Liver (tissue), 9 donors: ENCODE results near the gene RNF141. TPM values are rescaled to one million over a fixed set of nuclear protein-coding genes. Genes with fewer than 3 reads are reported as not detected.

Experiments
- DNase-seq: peaks from one replicate; pipeline ENCODE4 v3.0.0-alpha.2; 2017; ENCODE audit warnings: low spot score
- H3K27ac ChIP-seq, 2 donors: one replicate each; pipeline ENCODE4 v1.7.0; 2013; ENCODE audit warnings: inconsistent platforms in 2 of 2, low read length in 2 of 2, control low read depth in 1 of 2, low read depth in 1 of 2, mild to moderate bottlenecking in 1 of 2
- H3K27me3 ChIP-seq, 4 donors: one replicate each; pipeline versions ENCODE4 v1.6.1 to v1.7.0; 2013; ENCODE audit warnings: low read length in 3 of 4, inconsistent platforms in 1 of 4, mild to moderate bottlenecking in 1 of 4, moderate library complexity in 1 of 4; ENCODE audit not compliant: control insufficient read depth in 4 of 4, insufficient read depth in 4 of 4
- H3K36me3 ChIP-seq, 4 donors: one replicate each; pipeline versions ENCODE4 v1.6.1 to v1.7.0; 2013; ENCODE audit warnings: low read length in 3 of 4, mild to moderate bottlenecking in 3 of 4, low read depth in 1 of 4, moderate library complexity in 1 of 4; ENCODE audit not compliant: control insufficient read depth in 4 of 4, insufficient read depth in 3 of 4
- H3K4me1 ChIP-seq, 4 donors: one replicate each; pipeline versions ENCODE4 v1.6.1 to v1.7.0; 2013; ENCODE audit warnings: low read length in 3 of 4, mild to moderate bottlenecking in 3 of 4, moderate library complexity in 1 of 4; ENCODE audit not compliant: control insufficient read depth in 4 of 4, insufficient read depth in 4 of 4
- H3K4me3 ChIP-seq, 3 donors: one replicate each; pipeline versions ENCODE4 v1.6.1 to v1.7.0; 2013; ENCODE audit warnings: low read length in 3 of 3, control low read depth in 1 of 3, low read depth in 1 of 3, mild to moderate bottlenecking in 1 of 3
- H3K9ac ChIP-seq, 2 donors: one replicate each; pipeline ENCODE4 v1.7.0; 2013; ENCODE audit warnings: low read length in 2 of 2, mild to moderate bottlenecking in 2 of 2, moderate library complexity in 2 of 2, control low read depth in 1 of 2, low read depth in 1 of 2
- H3K9me3 ChIP-seq, 4 donors: one replicate each; pipeline versions ENCODE4 v1.6.1 to v1.7.0; 2013; ENCODE audit warnings: low read length in 3 of 4; ENCODE audit not compliant: control insufficient read depth in 4 of 4
- EGR1 ChIP-seq, 2 donors: IDR thresholded peaks; 2 replicates each; pipeline ENCODE4 v1.6.1; 2016 to 2018; ENCODE audit warnings: antibody characterized with exemption in 2 of 2, low read depth in 2 of 2
- FOXA1 ChIP-seq: IDR thresholded peaks from 2 replicates; pipeline ENCODE4 v1.6.1; 2016; ENCODE audit warnings: antibody characterized with exemption
- GABPA ChIP-seq, 2 donors: IDR thresholded peaks in 1 of 2; conservative IDR thresholded peaks in 1 of 2; 2 replicates each; pipeline ENCODE4 v1.6.1; 2016; ENCODE audit warnings: antibody characterized with exemption in 2 of 2, mild to moderate bottlenecking in 1 of 2, moderate library complexity in 1 of 2
- HNF4A ChIP-seq, 2 donors: conservative IDR thresholded peaks; 2 replicates each; pipeline ENCODE4 v1.6.1; 2016; ENCODE audit warnings: antibody characterized with exemption in 2 of 2, mild to moderate bottlenecking in 2 of 2
- HNF4G ChIP-seq: IDR thresholded peaks from 2 replicates; pipeline ENCODE4 v1.6.1; 2016; ENCODE audit warnings: antibody characterized with exemption
- JUND ChIP-seq, 2 donors: IDR thresholded peaks; 2 replicates each; pipeline ENCODE4 v1.6.1; 2016; ENCODE audit warnings: antibody characterized with exemption in 2 of 2
- MAX ChIP-seq: IDR thresholded peaks from 2 replicates; pipeline ENCODE4 v1.6.1; 2016; ENCODE audit warnings: antibody characterized with exemption
- NR2F2 ChIP-seq: IDR thresholded peaks from 2 replicates; pipeline ENCODE4 v1.6.1; 2016; ENCODE audit warnings: antibody characterized with exemption
- RAD21 ChIP-seq, 2 donors: IDR thresholded peaks; 2 replicates each; pipeline ENCODE4 v1.6.1; 2016; ENCODE audit warnings: antibody characterized with exemption in 2 of 2, mild to moderate bottlenecking in 2 of 2
- REST ChIP-seq: IDR thresholded peaks from 2 replicates; pipeline ENCODE4 v1.6.1; 2016; ENCODE audit warnings: antibody characterized with exemption, mild to moderate bottlenecking
- RXRA ChIP-seq, 2 donors: IDR thresholded peaks; 2 replicates each; pipeline ENCODE4 v1.6.1; 2017 to 2018; ENCODE audit warnings: antibody characterized with exemption in 2 of 2, mild to moderate bottlenecking in 1 of 2
- TAF1 ChIP-seq: conservative IDR thresholded peaks from 2 replicates; pipeline ENCODE4 v1.6.1; 2016; ENCODE audit warnings: antibody characterized with exemption, mild to moderate bottlenecking
- YY1 ChIP-seq: IDR thresholded peaks from 2 replicates; pipeline ENCODE4 v1.6.1; 2016; ENCODE audit warnings: antibody characterized with exemption, mild to moderate bottlenecking
- WGBS: extraction: QIAGEN DNeasy Blood & Tissue Kit; methylation state at CpG from one replicate; pipeline ENCODE4 v1.1.7; 2013; 5-methylcytosine and 5-hydroxymethylcytosine counted together
- polyA plus RNA-seq, 2 donors: library from polyadenylated mRNA; stranded (reverse) in 1 of 2; unstranded in 1 of 2; fragments of 200-250 nt in 1 of 2; fragments of >200 nt in 1 of 2; fragmentation: Nextera tagmentation in 1 of 2; extraction: Ambion mirVana in 1 of 2; gene quantifications; one replicate each; pipeline versions ENCODE4 v1.2.1 to v1.2.3, GENCODE V29; 2013 to 2015
- total RNA-seq, 2 donors: library from RNA; depleted of rRNA; stranded (reverse); fragments of >200 nt; gene quantifications; one replicate each; pipeline ENCODE4 v1.2.3, GENCODE V29; 2014
- TF ChIP-seq, protein P1 (sequence below): fragments of 150-350 bp; IDR thresholded peaks from 2 replicates; pipeline ENCODE4 v1.5.1; 2017; ENCODE audit warnings: improper control_type of control experiment, low read depth, low read length; ENCODE audit not compliant: missing input control
- TF ChIP-seq, protein P2 (sequence below): IDR thresholded peaks from 2 replicates; pipeline ENCODE4 v1.6.1; 2016; ENCODE audit warnings: antibody characterized with exemption
- TF ChIP-seq, protein P3 (sequence below): IDR thresholded peaks from 2 replicates; pipeline ENCODE4 v1.6.1; 2016; ENCODE audit warnings: antibody characterized with exemption
- donor health status: healthy.
- donor health status: healthy.
- donor health status: healthy.
- donor health status: healthy.
- donor health status: healthy.

The RNF141 gene
- total and polyA plus RNA-seq, 4 donors, result 6.9 to 14.6 (median 13.0) TPM

DNA sequence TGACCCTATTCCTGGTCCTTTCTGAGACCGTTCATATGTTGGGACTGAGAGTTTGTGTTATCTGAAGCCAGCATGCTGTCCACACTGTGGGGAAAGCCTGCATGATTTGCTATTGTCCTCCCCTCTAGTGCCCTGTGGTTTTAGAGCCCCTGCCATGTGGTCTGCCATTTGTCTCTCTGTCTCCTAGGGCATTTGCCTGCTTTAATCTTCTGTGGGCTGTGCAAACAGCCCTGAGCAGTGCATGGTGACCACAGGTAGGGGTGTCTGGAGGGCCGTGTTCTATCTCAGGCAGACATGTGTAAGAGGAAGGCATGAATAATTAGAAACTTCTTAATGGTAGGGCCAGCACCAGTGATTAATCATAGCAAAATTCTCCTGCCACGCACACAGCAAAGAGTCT lies 62.9 kb downstream of the RNF141 start:
- TF ChIP-seq NR2F2 (no peak), MAX (no peak), RAD21 (IDR thresholded peaks at IDR 0.05) (no peak), EGR1 (IDR thresholded peaks at IDR 0.05; ENCODE audit: low read depth in 2 of 2) (no peak), HNF4G (no peak), JUND (IDR thresholded peaks at IDR 0.05) (no peak)
- TF ChIP-seq, protein P1, sequence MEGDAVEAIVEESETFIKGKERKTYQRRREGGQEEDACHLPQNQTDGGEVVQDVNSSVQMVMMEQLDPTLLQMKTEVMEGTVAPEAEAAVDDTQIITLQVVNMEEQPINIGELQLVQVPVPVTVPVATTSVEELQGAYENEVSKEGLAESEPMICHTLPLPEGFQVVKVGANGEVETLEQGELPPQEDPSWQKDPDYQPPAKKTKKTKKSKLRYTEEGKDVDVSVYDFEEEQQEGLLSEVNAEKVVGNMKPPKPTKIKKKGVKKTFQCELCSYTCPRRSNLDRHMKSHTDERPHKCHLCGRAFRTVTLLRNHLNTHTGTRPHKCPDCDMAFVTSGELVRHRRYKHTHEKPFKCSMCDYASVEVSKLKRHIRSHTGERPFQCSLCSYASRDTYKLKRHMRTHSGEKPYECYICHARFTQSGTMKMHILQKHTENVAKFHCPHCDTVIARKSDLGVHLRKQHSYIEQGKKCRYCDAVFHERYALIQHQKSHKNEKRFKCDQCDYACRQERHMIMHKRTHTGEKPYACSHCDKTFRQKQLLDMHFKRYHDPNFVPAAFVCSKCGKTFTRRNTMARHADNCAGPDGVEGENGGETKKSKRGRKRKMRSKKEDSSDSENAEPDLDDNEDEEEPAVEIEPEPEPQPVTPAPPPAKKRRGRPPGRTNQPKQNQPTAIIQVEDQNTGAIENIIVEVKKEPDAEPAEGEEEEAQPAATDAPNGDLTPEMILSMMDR, result no peak
- Histone ChIP-seq H3K9me3 (no peaks in the 10 kb centered on the region), H3K27me3 (no peaks in the 10 kb centered on the region), H3K27ac (no peak overlapping the region), H3K36me3 (peaks cover 0 to 2% (median 0%) of the 10 kb centered on the region in 4 donors), H3K9ac (no peak overlapping the region), H3K4me3 (no peak overlapping the region), H3K4me1 (no peaks in the 10 kb centered on the region)
- WGBS, result 90% methylated on average over 3 of the region's 3 CpGs
- DNase-seq, result no peak

GRCh38 chr11:10477690-10478046 lies 63.3 kb downstream of the RNF141 start:
- peaks cover 0 to 2% (median 0%) of the 10 kb centered on the region in 4 donors for H3K36me3 ChIP-seq
- TF ChIP-seq HNF4A (conservative IDR thresholded peaks at IDR 0.05) (no peak), GABPA (IDR thresholded peaks at IDR 0.05 in 1 of 2, conservative IDR thresholded peaks at IDR 0.05 in 1 of 2) (no peak)
- no peak overlapping the region for H3K4me3 ChIP-seq
- no peak overlapping the region for H3K27ac ChIP-seq
- no peak overlapping the region for H3K9ac ChIP-seq
- H3K27me3 ChIP-seq, result no peaks in the 10 kb centered on the region
- no peak for DNase-seq
- no peaks in the 10 kb centered on the region for H3K9me3 ChIP-seq
- no peaks in the 10 kb centered on the region for H3K4me1 ChIP-seq
- WGBS, result 90% methylated on average over 8 of the region's 8 CpGs

DNA sequence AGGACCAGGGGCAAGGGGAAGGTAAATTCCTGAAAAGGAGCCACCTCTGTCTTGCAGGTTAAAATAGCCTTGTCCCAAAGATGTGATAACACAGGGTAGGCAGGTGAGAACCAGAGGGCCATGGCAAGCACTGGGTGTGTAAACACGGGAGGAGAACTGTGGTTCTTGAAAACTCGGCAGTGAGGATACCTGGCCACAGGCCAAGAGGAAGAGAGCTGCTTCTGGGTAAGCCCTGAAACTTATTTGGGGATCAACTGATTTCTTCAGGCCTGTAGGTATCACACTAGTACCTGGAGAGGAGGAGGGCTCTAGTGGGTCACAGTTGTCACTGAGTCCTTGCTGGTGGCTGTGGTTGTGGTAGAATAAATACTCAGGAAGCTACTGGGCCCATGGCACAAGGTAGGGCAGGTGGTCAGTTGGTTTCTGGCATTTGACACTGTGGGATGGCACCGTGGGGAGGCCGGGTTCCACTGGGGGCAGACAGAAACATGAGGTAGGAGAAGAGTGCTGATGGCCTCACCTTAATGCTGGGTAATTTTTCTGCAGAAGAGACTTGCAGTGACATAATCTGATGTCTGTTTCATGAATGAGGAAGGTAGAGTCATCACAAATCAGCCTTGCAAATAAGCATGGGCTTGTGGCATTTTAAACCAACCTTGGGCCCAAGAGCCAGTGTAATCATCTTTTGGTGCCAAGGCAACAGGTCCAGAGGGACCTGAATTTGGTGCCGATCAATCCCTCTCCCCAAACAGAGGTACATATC lies 63.9 kb downstream of the RNF141 start:
- no peak overlapping the region for H3K4me3 ChIP-seq
- H3K27me3 ChIP-seq, result no peaks in the 10 kb centered on the region
- peaks cover 0 to 2% (median 0%) of the 10 kb centered on the region in 4 donors for H3K36me3 ChIP-seq
- H3K4me1 ChIP-seq, result no peaks in the 10 kb centered on the region
- WGBS, result 82% methylated on average over 5 of the region's 5 CpGs
- H3K27ac ChIP-seq, result no peak overlapping the region
- DNase-seq, result no peak
- no peak overlapping the region for H3K9ac ChIP-seq
- H3K9me3 ChIP-seq, result no peaks in the 10 kb centered on the region
- no peak for TF ChIP-seq MAX
- TF ChIP-seq, protein P1, result no peak
- no peak for TF ChIP-seq NR2F2
- no peak for TF ChIP-seq REST
- TF ChIP-seq GABPA (IDR thresholded peaks at IDR 0.05 in 1 of 2, conservative IDR thresholded peaks at IDR 0.05 in 1 of 2), result no peak
- TF ChIP-seq HNF4G, result no peak
- TF ChIP-seq, protein P2, sequence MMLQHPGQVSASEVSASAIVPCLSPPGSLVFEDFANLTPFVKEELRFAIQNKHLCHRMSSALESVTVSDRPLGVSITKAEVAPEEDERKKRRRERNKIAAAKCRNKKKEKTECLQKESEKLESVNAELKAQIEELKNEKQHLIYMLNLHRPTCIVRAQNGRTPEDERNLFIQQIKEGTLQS, result no peak
- no peak for TF ChIP-seq RXRA (IDR thresholded peaks at IDR 0.05)
- TF ChIP-seq, protein P3, sequence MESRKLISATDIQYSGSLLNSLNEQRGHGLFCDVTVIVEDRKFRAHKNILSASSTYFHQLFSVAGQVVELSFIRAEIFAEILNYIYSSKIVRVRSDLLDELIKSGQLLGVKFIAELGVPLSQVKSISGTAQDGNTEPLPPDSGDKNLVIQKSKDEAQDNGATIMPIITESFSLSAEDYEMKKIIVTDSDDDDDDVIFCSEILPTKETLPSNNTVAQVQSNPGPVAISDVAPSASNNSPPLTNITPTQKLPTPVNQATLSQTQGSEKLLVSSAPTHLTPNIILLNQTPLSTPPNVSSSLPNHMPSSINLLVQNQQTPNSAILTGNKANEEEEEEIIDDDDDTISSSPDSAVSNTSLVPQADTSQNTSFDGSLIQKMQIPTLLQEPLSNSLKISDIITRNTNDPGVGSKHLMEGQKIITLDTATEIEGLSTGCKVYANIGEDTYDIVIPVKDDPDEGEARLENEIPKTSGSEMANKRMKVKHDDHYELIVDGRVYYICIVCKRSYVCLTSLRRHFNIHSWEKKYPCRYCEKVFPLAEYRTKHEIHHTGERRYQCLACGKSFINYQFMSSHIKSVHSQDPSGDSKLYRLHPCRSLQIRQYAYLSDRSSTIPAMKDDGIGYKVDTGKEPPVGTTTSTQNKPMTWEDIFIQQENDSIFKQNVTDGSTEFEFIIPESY, result no peak
- no peak for TF ChIP-seq TAF1
- no peak for TF ChIP-seq FOXA1
- no peak for TF ChIP-seq RAD21 (IDR thresholded peaks at IDR 0.05)
- no peak for TF ChIP-seq YY1
- no peak for TF ChIP-seq EGR1 (IDR thresholded peaks at IDR 0.05; ENCODE audit: low read depth in 2 of 2)
